ENCODE measurements around the gene LIF. TPM values are rescaled to one million over a fixed set of nuclear protein-coding genes. Genes with fewer than 3 reads are reported as not detected.

The LIF gene
- total RNA-seq, 3 donors from 2014 or later (not counting 1 experiment from before 2014, with no cell fraction given), result 2.0 to 2.7 (median 2.6) TPM

DNA sequence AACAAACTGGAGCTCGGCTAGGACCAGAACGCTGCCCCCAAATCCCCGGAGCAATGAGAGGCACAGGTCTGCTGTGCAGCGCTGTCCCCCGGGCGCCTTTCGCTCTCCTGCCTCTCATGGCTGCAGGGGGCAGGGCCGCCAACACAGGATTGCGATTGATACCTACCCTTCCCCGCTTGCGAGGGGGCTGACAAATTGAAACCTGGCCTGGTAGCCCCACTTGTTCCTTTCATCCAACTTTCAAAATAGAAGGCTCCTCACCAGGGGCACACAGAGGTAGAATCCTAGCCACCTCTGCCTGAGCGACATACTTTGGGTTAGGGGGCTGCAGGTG, 43.4 kb upstream of the LIF start:
- H3K27ac Mint-ChIP-seq, result peak overlapping the region; percentile 86 to 88
- Histone ChIP-seq H3K27ac (ENCODE audit: low read length) (peak overlapping the region; percentile 66), H3K4me3 (ENCODE audit: low read length) (peak overlapping the region; percentile 68), H3K36me3 (ENCODE audit: control insufficient read depth, insufficient read depth, low read length) (peaks cover 29% of the 10 kb centered on the region), H3K4me1 (ENCODE audit: control insufficient read depth, insufficient read depth, low read length) (peaks cover 43% of the 10 kb centered on the region), H3K9me3 (ENCODE audit: control insufficient read depth, insufficient read depth, low read length) (no peaks in the 10 kb centered on the region), H3K27me3 (ENCODE audit: control insufficient read depth, insufficient read depth, low read length) (no peaks in the 10 kb centered on the region)
- H3K36me3 Mint-ChIP-seq, result no peaks in the 10 kb centered on the region
- peak overlapping the region; percentile 92 for H3K4me3 Mint-ChIP-seq
- TF ChIP-seq, protein P1, sequence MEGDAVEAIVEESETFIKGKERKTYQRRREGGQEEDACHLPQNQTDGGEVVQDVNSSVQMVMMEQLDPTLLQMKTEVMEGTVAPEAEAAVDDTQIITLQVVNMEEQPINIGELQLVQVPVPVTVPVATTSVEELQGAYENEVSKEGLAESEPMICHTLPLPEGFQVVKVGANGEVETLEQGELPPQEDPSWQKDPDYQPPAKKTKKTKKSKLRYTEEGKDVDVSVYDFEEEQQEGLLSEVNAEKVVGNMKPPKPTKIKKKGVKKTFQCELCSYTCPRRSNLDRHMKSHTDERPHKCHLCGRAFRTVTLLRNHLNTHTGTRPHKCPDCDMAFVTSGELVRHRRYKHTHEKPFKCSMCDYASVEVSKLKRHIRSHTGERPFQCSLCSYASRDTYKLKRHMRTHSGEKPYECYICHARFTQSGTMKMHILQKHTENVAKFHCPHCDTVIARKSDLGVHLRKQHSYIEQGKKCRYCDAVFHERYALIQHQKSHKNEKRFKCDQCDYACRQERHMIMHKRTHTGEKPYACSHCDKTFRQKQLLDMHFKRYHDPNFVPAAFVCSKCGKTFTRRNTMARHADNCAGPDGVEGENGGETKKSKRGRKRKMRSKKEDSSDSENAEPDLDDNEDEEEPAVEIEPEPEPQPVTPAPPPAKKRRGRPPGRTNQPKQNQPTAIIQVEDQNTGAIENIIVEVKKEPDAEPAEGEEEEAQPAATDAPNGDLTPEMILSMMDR (IDR thresholded peaks at IDR 0.05), result no peak
- peak; percentile 27 to 38 (median 30) for ATAC-seq
- H3K27me3 Mint-ChIP-seq (ENCODE audit: low read depth in 2 of 2), result no peaks in the 10 kb centered on the region
- intact Hi-C loops (cut with micrococcal nuclease), result loop anchor here (2.0 to 5.0 kb wide), 2 partner anchors 37 to 43 kb away; partner anchors contain the start of genes LIF and TBC1D10A
- peaks cover 19 to 39% of the 10 kb centered on the region in 2 donors for H3K4me1 Mint-ChIP-seq
- 13% methylated on average over 12 of the region's 12 CpGs for WGBS (ENCODE audit: insufficient coverage)
- no peak for DNase-seq
- no peaks in the 10 kb centered on the region for H3K9me3 Mint-ChIP-seq

DNA sequence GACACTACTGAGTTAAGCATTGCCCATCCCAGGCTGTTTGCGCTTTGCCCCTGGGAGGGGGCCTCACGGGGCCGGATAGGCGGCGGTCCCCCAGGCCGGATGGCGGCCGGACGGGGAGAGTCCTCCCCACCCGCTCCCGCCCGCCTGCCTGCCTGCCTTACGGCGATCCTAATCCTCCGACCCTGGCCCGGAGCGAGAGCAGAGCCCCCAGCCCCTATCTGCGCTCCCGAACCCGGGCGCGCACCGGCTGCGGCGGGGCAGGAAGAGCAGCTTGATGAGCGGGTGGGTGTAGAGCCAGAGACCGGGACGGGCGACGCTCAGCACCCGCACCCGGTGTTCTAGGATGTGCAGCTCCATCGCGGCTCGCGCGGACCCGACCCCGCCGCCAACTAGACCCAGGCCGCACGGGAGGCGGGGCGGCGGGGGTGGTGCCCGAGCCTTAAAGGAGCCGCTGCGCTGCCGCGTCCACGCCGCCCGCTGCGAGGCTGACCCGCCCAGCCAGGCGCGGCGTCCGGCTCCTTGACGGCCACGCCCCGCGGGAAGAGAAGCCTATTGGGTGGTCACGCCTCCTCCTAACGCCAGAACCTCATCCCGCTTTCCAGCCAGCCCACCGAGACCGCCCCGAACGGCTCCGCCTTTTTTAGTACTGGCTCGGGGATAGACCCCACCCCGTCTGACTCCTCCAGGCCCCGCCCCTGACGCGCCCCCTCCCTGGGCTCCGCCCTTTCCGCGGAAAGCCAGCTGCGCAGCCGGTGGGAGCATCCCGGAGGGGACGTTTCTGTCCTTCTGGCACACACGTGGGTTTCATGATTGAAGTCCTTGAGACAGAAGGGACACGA, 42.8 kb upstream of the LIF start, which contains the start of gene CASTOR1:
CASTOR1 (minus strand) TSS at position 365 of the 839 bp plus-strand sequence; CDS start at position 357, 8 bp downstream.
- Histone ChIP-seq H3K4me3 (ENCODE audit: low read length) (peak within 1 kb of the TSS; percentile 68), H3K27me3 (ENCODE audit: control insufficient read depth, insufficient read depth, low read length) (no peaks in the 10 kb centered on the region), H3K4me1 (ENCODE audit: control insufficient read depth, insufficient read depth, low read length) (peaks cover 43% of the 10 kb centered on the region), H3K9me3 (ENCODE audit: control insufficient read depth, insufficient read depth, low read length) (no peaks in the 10 kb centered on the region), H3K27ac (ENCODE audit: low read length) (peak within 1 kb of the TSS; percentile 66), H3K36me3 (ENCODE audit: control insufficient read depth, insufficient read depth, low read length) (peaks cover 23% of the 10 kb centered on the region)
- Mint-ChIP-seq H3K27ac (peak within 1 kb of the TSS; percentile 86 to 88), H3K36me3 (no peaks in the 10 kb centered on the region), H3K4me1 (peaks cover 19 to 39% of the 10 kb centered on the region in 2 donors), H3K27me3 (ENCODE audit: low read depth in 2 of 2) (no peaks in the 10 kb centered on the region), H3K4me3 (peak within 1 kb of the TSS; percentile 92), H3K9me3 (no peaks in the 10 kb centered on the region)
- WGBS (ENCODE audit: insufficient coverage), result under 1% methylated on average over 85 of the region's 85 CpGs
- DNase-seq (peak; percentile 81 to 90), ATAC-seq (peak; percentile 80 to 83 (median 81))
- TF ChIP-seq, protein P1 (IDR thresholded peaks at IDR 0.05), result no peak
- intact Hi-C loops (cut with micrococcal nuclease), result loop anchor here (2.0 to 5.0 kb wide), 2 partner anchors 37 to 42 kb away; partner anchors contain the start of genes LIF and TBC1D10A

DNA sequence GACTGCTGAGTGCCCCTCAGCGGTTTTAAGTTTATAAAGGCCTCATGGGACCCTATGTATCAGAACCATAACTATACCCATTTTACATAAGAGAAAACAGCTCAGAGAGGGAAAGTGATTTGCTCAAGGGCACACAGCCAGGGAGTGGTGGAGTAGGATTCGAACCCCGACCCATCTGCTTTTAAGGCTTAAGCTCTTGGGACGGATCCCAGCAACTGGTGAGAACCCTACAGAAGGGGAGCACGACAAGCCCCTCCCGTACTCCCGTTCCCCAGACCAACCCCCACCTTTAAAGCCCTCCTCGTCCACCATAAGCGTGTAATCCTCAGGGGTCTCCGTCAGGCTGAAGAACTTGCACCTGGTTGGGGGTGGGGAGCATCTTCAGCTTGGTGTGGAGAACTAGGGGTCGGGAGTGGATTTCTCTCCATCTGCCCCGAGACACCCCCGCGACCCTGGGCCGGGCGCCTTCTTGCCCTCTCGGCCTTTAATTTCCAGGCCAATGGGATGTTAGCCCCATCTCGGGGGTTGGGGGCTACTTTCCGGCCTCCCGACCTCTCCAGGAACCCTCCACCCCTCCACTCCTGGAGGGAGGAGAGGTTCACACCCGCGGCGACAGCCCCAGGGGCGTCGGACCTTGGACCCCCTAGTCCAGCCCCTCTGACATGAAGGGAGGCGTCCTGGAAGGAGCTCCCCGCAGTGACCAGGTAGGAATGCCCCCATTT, 42.0 kb upstream of the LIF start:
- Mint-ChIP-seq H3K4me1 (peaks cover 19 to 39% of the 10 kb centered on the region in 2 donors), H3K9me3 (no peaks in the 10 kb centered on the region), H3K27me3 (ENCODE audit: low read depth in 2 of 2) (no peaks in the 10 kb centered on the region), H3K36me3 (no peaks in the 10 kb centered on the region), H3K27ac (peak overlapping the region; percentile 67 to 88), H3K4me3 (peak overlapping the region; percentile 92)
- TF ChIP-seq, protein P1 (IDR thresholded peaks at IDR 0.05), result no peak
- no peaks in the 10 kb centered on the region for H3K27me3 ChIP-seq (ENCODE audit: control insufficient read depth, insufficient read depth, low read length)
- H3K27ac ChIP-seq (ENCODE audit: low read length), result peak overlapping the region; percentile 58
- H3K36me3 ChIP-seq (ENCODE audit: control insufficient read depth, insufficient read depth, low read length), result peaks cover 15% of the 10 kb centered on the region
- intact Hi-C loops (cut with micrococcal nuclease), result loop anchor here (2.0 to 5.0 kb wide), 2 partner anchors 38 to 41 kb away; partner anchors contain the start of genes LIF and TBC1D10A
- no peak for ATAC-seq
- 22% methylated on average over 25 of the region's 27 CpGs for WGBS (ENCODE audit: insufficient coverage)
- H3K4me3 ChIP-seq (ENCODE audit: low read length), result peak overlapping the region; percentile 68
- peak in 1 of 2 donors; percentile 45 for DNase-seq
- H3K9me3 ChIP-seq (ENCODE audit: control insufficient read depth, insufficient read depth, low read length), result no peaks in the 10 kb centered on the region
- H3K4me1 ChIP-seq (ENCODE audit: control insufficient read depth, insufficient read depth, low read length), result peaks cover 43% of the 10 kb centered on the region
